Measurements from ENCODE around the gene AADACL2. TPM values are rescaled to one million over a fixed set of nuclear protein-coding genes. Genes with fewer than 3 reads are reported as not detected.

Gene AADACL2, protein sequence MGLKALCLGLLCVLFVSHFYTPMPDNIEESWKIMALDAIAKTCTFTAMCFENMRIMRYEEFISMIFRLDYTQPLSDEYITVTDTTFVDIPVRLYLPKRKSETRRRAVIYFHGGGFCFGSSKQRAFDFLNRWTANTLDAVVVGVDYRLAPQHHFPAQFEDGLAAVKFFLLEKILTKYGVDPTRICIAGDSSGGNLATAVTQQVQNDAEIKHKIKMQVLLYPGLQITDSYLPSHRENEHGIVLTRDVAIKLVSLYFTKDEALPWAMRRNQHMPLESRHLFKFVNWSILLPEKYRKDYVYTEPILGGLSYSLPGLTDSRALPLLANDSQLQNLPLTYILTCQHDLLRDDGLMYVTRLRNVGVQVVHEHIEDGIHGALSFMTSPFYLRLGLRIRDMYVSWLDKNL
- not detected for total RNA-seq

DNA sequence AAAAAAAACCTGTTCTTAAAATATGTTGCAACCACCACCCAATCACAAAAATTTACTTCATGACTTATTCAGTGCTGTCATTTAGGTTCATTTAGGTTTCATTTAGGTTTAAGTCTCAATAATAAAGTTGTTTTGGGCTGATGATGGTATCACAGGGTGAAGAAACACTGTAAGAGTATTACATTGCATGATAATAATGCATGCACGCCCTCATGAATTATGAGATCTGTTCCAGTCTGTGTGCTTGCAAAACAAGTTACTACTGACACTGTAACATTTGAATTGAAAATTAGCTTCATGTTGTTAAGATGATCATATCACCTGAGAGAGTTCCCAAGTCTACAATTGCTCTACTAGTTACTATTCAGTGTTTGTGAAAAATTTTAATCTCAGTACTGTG is at the start of gene AADACL2:
Gene AADACL2, plus strand, starts transcription at position 315 of the 400 bp plus-strand sequence. CDS start 109 bp downstream, outside the sequence.
- no peaks in the 10 kb centered on the region for H3K4me1 Mint-ChIP-seq
- no peaks in the 10 kb centered on the region for H3K9me3 Mint-ChIP-seq (ENCODE audit: low read depth)
- H3K27me3 Mint-ChIP-seq: peaks cover 2% of the 10 kb centered on the region
- ATAC-seq (no peak), DNase-seq (no peak)
- H3K4me3 Mint-ChIP-seq: no peak within 1 kb of the TSS
- CTCF ChIA-PET: no interaction called here
- no peaks in the 10 kb centered on the region for H3K36me3 Mint-ChIP-seq
- H3K27ac Mint-ChIP-seq: no peak within 1 kb of the TSS

DNA sequence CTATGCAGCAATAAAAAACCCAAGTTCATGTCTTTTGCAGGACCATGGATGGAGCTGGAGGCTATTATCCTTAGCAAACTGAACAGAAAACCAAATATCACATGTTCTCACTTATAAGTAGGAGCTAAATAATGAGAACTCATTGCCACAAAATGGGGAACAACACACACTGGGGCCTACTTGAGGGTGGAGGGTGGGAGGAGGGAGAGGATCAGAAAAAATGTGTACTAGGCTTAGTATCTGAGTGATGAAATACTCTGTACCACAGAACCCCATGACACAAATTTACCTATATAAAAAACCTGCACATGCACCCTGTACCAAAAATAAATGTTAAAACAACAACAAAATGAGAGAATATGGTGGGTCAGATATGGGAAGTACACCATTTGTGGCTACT is 49.6 kb upstream of the AADACL2 start:
- DNase-seq (no peak), ATAC-seq (no peak)
- no peak overlapping the region for H3K4me3 Mint-ChIP-seq
- no peaks in the 10 kb centered on the region for H3K36me3 Mint-ChIP-seq
- CTCF ChIA-PET: no interaction called here
- no peaks in the 10 kb centered on the region for H3K9me3 Mint-ChIP-seq (ENCODE audit: low read depth)
- H3K27me3 Mint-ChIP-seq: no peaks in the 10 kb centered on the region
- H3K4me1 Mint-ChIP-seq: no peaks in the 10 kb centered on the region
- no peak overlapping the region for H3K27ac Mint-ChIP-seq

DNA sequence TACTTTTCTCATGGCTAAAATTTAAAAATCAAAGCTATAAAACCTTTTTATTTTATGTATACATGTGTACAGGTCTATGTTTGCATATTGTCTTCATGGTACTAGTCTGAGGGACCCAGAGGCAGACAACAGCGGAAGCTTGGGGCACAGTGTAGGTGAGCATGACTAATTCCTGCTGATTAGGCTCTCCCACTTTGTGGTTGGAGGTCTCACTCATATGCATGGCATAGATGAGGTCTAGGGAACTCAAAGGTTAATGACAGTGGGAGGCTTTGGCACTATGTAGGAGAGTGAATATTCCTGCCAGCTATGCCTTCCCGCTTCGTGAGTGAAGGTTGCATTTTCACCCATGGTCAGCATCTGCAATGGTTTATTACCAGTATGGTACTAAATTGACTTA is 47.5 kb upstream of the AADACL2 start:
- Mint-ChIP-seq H3K4me1 (no peaks in the 10 kb centered on the region), H3K36me3 (no peaks in the 10 kb centered on the region), H3K4me3 (no peak overlapping the region), H3K27me3 (no peaks in the 10 kb centered on the region), H3K27ac (no peak overlapping the region), H3K9me3 (ENCODE audit: low read depth) (no peaks in the 10 kb centered on the region)
- no peak for ATAC-seq
- CTCF ChIA-PET: no interaction called here
- no peak for DNase-seq

DNA sequence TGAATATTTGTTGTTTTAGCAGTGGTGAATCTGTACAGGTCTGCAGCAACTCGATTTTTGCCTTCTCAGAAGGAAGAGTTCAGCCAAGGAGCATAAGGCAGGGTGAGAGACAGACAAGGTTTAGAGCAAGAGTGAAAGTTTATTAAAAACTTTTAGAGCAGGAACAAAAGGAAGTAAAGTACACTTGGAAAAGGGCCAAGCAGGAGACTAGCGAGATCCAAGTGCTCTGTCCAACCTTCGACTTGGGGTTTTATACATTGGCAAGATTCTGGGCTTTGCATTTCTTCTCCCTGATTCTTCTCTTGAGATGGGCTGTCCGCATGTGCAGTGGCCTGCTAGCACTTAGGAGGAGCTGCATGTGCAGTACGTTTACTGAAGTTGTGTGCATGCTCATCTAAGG is 46.7 kb upstream of the AADACL2 start:
- H3K27ac Mint-ChIP-seq: no peak overlapping the region
- no peaks in the 10 kb centered on the region for H3K4me1 Mint-ChIP-seq
- ATAC-seq: no peak
- no peaks in the 10 kb centered on the region for H3K27me3 Mint-ChIP-seq
- CTCF ChIA-PET: no interaction called here
- no peak overlapping the region for H3K4me3 Mint-ChIP-seq
- no peak for DNase-seq
- H3K36me3 Mint-ChIP-seq: no peaks in the 10 kb centered on the region
- H3K9me3 Mint-ChIP-seq (ENCODE audit: low read depth): no peaks in the 10 kb centered on the region

DNA sequence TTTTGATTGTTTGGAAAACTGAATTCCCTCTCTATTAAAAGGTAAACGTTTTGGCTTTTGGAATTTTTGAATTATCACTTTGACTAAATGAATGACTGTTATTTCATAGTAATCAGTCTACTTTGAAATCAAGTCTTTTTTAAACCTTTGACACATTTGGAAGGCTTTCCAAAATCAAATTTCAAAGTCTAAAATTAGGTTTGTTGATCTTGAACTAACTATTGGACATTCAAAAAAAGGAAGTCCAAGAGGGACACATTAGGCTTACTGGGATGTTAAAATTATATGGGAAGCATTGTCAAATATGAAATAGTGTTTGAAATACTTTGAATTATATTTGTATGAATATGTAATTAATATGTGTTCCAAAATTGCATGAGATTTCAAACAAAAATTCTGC is 45.2 kb upstream of the AADACL2 start:
- H3K36me3 Mint-ChIP-seq: no peaks in the 10 kb centered on the region
- DNase-seq (no peak), ATAC-seq (no peak)
- H3K4me3 Mint-ChIP-seq: no peak overlapping the region
- no peaks in the 10 kb centered on the region for H3K4me1 Mint-ChIP-seq
- H3K9me3 Mint-ChIP-seq (ENCODE audit: low read depth): no peaks in the 10 kb centered on the region
- CTCF ChIA-PET: no interaction called here
- H3K27me3 Mint-ChIP-seq: no peaks in the 10 kb centered on the region
- no peak overlapping the region for H3K27ac Mint-ChIP-seq

DNA sequence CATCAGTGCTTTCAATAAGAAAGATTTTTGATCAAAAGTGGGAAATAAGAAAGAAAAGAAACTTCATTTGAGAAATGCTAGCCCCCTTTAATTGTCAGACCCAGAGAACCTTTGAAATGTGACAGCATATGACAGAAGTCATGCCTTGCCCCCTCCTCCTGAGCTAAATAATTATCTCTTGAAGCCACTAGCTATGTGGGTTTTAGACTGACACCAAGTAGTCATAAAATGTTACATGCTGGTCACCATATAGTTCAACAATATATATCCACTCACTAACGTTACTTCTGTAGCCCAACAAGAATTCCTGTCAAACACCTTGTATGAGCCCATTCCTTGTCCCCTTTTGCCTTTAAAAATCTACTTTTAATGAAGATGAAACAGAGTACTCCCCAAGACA is 43.1 kb upstream of the AADACL2 start:
- Mint-ChIP-seq H3K27me3 (no peaks in the 10 kb centered on the region), H3K36me3 (no peaks in the 10 kb centered on the region), H3K9me3 (ENCODE audit: low read depth) (no peaks in the 10 kb centered on the region), H3K27ac (no peak overlapping the region), H3K4me3 (no peak overlapping the region), H3K4me1 (no peaks in the 10 kb centered on the region)
- CTCF ChIA-PET: no interaction called here
- no peak for ATAC-seq
- no peak for DNase-seq

DNA sequence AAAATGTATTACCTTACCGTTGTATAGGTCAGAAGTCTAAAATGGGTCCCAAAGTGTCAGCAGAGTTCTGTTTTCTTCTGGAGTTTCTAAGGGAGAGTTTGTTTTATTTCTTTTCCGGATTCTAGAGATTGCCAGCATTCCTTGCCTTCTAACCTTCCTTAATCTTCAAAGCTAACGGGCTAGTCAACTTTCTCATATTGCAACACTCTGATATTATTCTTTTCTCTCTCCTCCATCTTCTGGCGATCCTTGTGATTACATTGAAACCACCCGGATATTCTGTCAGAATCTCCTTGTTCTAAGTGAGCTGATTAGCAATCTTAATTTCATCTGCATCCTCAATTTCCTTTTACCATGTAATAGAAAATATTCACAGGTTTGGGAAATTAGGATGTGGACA is 36.2 kb upstream of the AADACL2 start:
- Mint-ChIP-seq H3K27ac (no peak overlapping the region), H3K4me3 (no peak overlapping the region), H3K27me3 (no peaks in the 10 kb centered on the region), H3K9me3 (ENCODE audit: low read depth) (no peaks in the 10 kb centered on the region), H3K36me3 (no peaks in the 10 kb centered on the region), H3K4me1 (no peaks in the 10 kb centered on the region)
- no peak for DNase-seq
- no peak for ATAC-seq
- CTCF ChIA-PET: no interaction called here

DNA sequence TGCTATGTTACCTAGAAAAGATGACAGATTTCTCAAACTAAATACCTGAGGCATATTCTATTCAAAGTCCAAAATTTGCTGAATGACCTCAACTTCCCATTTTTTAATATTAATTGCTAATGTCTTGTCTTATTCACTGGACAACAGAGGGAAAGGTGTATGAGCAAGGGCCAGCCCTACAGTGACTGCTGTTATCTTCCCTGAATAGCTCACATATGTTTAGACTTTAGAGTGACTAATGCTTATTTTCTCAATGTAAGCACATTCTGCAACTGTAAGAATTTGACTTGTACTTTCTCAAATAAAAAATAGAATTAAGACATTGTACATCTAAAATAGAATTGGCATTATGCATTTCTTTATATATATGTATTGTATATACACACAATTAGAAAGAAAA is 26.5 kb upstream of the AADACL2 start:
- H3K27ac Mint-ChIP-seq: no peak overlapping the region
- H3K9me3 Mint-ChIP-seq (ENCODE audit: low read depth): peaks cover 2% of the 10 kb centered on the region
- ATAC-seq (no peak), DNase-seq (no peak)
- no peaks in the 10 kb centered on the region for H3K27me3 Mint-ChIP-seq
- no peak overlapping the region for H3K4me3 Mint-ChIP-seq
- CTCF ChIA-PET: no interaction called here
- H3K36me3 Mint-ChIP-seq: no peaks in the 10 kb centered on the region
- H3K4me1 Mint-ChIP-seq: no peaks in the 10 kb centered on the region

DNA sequence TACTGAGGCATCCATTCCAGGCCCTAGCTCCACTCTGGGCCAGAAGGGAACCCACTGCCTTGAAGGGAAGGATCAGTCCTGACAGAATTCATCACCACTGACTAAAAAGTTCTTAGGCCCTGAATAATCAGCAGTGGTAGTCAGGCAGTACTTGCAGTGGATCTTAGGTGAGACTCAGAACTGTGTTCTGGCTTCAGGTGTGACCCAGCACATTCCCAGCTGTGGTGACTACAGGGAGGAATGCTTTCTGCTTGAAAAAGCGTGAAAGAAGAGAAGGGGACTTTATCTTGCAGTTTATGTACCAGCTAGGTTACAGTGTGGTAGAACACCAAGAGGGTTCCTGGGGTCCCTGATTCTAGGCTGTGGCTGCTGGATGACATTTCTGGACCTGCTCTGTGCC is 24.9 kb upstream of the AADACL2 start:
- Mint-ChIP-seq H3K4me3 (no peak overlapping the region), H3K27ac (no peak overlapping the region), H3K9me3 (ENCODE audit: low read depth) (peaks cover 2% of the 10 kb centered on the region), H3K27me3 (no peaks in the 10 kb centered on the region), H3K4me1 (no peaks in the 10 kb centered on the region), H3K36me3 (no peaks in the 10 kb centered on the region)
- no peak for DNase-seq
- CTCF ChIA-PET: no interaction called here
- ATAC-seq: no peak

DNA sequence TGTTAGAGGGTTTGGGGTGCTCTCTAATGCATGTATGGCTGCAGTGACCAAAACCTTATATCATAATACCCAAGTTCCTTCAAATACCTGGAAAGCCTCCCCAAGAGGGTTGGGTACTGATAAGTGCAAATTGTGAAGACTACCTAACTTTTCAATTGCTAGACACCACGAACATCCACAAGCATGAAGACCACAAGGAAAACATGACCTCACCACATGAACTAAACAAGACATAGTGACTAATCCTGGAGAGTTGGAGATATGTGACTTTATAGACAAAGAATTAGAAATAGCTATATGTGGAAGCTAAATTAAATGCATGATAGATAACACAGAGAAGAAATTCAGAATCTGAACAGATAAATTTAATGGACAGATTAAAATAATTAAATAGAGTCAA is 23.9 kb upstream of the AADACL2 start:
- H3K4me1 Mint-ChIP-seq: no peaks in the 10 kb centered on the region
- H3K27ac Mint-ChIP-seq: no peak overlapping the region
- H3K27me3 Mint-ChIP-seq: no peaks in the 10 kb centered on the region
- H3K36me3 Mint-ChIP-seq: no peaks in the 10 kb centered on the region
- CTCF ChIA-PET: no interaction called here
- no peak overlapping the region for H3K4me3 Mint-ChIP-seq
- ATAC-seq: no peak
- DNase-seq: no peak
- peaks cover 2% of the 10 kb centered on the region for H3K9me3 Mint-ChIP-seq (ENCODE audit: low read depth)

DNA sequence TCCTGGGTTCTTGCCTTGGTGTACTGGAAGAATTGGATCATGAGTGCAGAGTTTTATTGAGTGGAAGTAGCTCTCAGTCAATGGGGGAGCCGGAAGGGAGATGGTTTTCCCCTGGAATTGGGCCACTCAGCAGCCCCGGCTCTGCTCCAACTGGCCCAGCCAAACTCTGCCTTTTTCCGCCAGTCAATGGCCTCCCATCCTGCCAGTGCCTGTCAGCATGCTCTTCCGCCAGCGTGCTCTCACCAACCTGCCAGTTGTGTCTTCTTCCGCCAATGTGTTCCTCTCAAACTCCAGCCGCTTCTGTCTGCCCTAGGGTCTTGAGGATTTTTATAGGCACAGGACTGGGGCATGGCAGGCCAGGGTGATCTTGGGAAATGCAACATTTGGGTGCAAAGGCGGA is 12.4 kb upstream of the AADACL2 start:
- Mint-ChIP-seq H3K4me3 (no peak overlapping the region), H3K4me1 (no peaks in the 10 kb centered on the region), H3K27ac (no peak overlapping the region), H3K9me3 (ENCODE audit: low read depth) (no peaks in the 10 kb centered on the region), H3K36me3 (no peaks in the 10 kb centered on the region), H3K27me3 (no peaks in the 10 kb centered on the region)
- DNase-seq (no peak), ATAC-seq (no peak)
- CTCF ChIA-PET: no interaction called here

DNA sequence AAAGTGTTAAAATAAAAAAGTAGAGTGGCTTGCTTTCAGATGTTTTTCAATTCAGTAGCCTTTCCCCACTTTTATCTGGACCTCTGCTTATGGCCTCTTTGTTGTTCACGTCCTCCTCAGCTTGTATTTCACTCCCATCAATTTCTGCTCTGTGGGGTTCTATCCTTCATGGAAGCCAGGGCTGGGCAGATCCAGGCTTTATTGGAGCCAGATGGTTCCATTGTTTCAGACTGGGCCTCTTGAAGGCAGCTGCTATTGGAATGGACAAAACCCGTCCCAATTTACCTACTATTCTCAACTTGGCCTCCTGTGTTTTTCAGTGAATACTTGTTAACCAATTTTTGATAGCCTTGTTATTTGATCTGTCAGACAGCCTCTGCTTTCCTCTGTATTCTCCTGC is 10.9 kb upstream of the AADACL2 start:
- no peak overlapping the region for H3K27ac Mint-ChIP-seq
- no peak overlapping the region for H3K4me3 Mint-ChIP-seq
- H3K27me3 Mint-ChIP-seq: no peaks in the 10 kb centered on the region
- DNase-seq (no peak), ATAC-seq (no peak)
- CTCF ChIA-PET: no interaction called here
- H3K4me1 Mint-ChIP-seq: no peaks in the 10 kb centered on the region
- H3K36me3 Mint-ChIP-seq: no peaks in the 10 kb centered on the region
- H3K9me3 Mint-ChIP-seq (ENCODE audit: low read depth): no peaks in the 10 kb centered on the region

DNA sequence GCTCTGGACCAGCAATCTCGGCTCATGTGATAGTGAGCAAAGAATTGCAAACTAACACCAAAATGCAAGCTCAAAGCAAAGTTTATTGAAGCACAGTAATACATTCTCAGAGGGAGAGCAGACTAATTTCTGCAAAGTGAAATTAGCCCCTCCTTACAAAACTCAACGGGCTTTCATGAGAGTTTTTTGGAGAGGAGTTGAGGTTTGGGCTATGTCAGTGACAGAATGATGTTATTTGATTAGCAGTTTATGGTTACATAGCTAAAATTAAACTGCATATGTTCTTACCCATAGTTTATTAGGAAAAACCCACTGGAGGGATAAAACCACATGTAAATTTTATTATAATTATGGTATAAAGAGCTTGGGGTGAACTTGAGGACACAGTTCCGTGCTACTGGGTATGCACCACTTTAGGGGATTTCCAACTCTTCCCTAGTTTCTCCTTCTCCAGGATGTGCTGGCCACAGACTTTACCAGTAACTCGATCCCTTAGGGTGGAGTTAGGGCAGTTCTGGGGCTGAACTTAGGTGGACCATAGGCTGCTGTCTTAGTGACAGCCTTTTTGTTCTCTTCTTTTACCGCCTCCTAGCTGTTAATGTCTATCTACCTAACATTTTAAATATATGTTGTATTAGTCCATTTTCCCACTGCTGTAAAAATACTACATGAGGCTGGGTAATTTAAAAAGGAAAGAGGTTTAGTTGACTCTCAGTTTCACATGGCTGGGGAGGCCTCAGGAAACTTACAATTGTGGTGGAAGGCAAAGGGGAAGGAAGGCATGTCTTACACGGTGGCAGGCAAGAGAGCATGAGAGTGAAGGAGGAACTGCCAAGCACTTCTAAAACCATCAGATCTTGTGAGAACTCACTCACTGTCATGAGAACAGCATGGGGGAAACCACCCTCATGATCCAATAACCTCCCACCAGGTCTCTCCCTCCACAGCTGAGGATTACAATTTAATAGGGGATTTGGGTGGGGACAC is 8.9 kb upstream of the AADACL2 start:
- no peak for DNase-seq

DNA sequence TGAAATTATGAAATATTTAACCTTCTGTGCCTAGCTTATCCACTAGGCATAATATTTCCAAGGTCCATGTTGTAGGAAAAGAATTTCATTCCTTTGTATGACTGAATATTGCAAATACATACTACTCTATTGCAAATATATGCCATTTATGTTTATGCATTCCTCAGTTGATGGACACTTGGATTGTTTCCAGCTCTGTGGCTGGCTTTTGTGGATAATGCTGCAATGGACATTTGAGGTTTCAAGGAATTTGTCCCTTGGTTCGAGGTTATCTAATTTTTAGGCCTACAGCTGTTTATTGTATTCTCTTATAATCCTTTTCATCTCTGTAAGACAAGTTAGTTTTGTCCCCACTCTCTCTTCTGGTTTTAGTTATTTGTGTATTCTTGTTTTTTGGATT is 7.7 kb upstream of the AADACL2 start:
- no peak overlapping the region for H3K27ac Mint-ChIP-seq
- H3K4me1 Mint-ChIP-seq: no peaks in the 10 kb centered on the region
- DNase-seq (no peak), ATAC-seq (no peak)
- no peaks in the 10 kb centered on the region for H3K27me3 Mint-ChIP-seq
- H3K9me3 Mint-ChIP-seq (ENCODE audit: low read depth): no peaks in the 10 kb centered on the region
- CTCF ChIA-PET: interaction anchor here (0.7 kb wide), 1 partner anchor 127 kb away, joined by 3 read pairs; no protein-coding TSS in a partner anchor
- no peak overlapping the region for H3K4me3 Mint-ChIP-seq
- H3K36me3 Mint-ChIP-seq: no peaks in the 10 kb centered on the region

More for the DNA sequence above, 8.9 kb upstream of the AADACL2 start:
- H3K9me3 Mint-ChIP-seq (ENCODE audit: low read depth): no peaks in the 10 kb centered on the region
- no peaks in the 10 kb centered on the region for H3K4me1 Mint-ChIP-seq
- H3K36me3 Mint-ChIP-seq: no peaks in the 10 kb centered on the region
- H3K27me3 Mint-ChIP-seq: no peaks in the 10 kb centered on the region
- H3K4me3 Mint-ChIP-seq: no peak overlapping the region
- CTCF ChIA-PET: no interaction called here
- ATAC-seq: no peak
- no peak overlapping the region for H3K27ac Mint-ChIP-seq
